SK-N-SH treated with all-trans-retinoic acid at 6 μM for 48 hours (cell line): Measurements from ENCODE around the gene KCNG4.

Source experiments
- ATAC-seq: fragments of 200-7000 bp; cut with Tn5 transposase; 3 replicates; pipeline ENCODE4 v1.9.1; 2020; ENCODE audit warnings: mild to moderate bottlenecking, moderate library complexity
- BACH2 ChIP-seq: fragments of 250-450 bp; sonication (Bioruptor Pico); IDR thresholded peaks from 2 replicates; pipeline ENCODE4 v1.9.0; 2021; ENCODE audit warnings: mild to moderate bottlenecking, borderline replicate concordance
- CREB5 ChIP-seq: fragments of 250-450 bp; sonication (Bioruptor Pico); IDR thresholded peaks from 2 replicates; pipeline ENCODE4 v1.5.1; 2020; ENCODE audit warnings: low read depth, mild to moderate bottlenecking, moderate library complexity
- CSDC2 ChIP-seq: fragments of 250-450 bp; sonication (Bioruptor Pico); IDR thresholded peaks from 2 replicates; pipeline ENCODE4 v1.5.0; 2020; ENCODE audit warnings: mild to moderate bottlenecking, moderate library complexity
- CSRNP3 ChIP-seq: fragments of 250-450 bp; sonication (Bioruptor Pico); IDR thresholded peaks from 2 replicates; pipeline ENCODE4 v1.5.1; 2021; ENCODE audit warnings: mild to moderate bottlenecking, moderate library complexity
- ESRRG ChIP-seq: fragments of 250-450 bp; sonication (Bioruptor Pico); IDR thresholded peaks from 2 replicates; pipeline ENCODE4 v1.6.1; 2021; ENCODE audit warnings: mild to moderate bottlenecking
- GLIS3 ChIP-seq: fragments of 250-450 bp; sonication (Bioruptor Pico); IDR thresholded peaks from 2 replicates; pipeline ENCODE4 v1.5.0; 2020; ENCODE audit warnings: mild to moderate bottlenecking, moderate library complexity
- ISL1 ChIP-seq: fragments of 250-450 bp; sonication (Bioruptor Pico); IDR thresholded peaks from 2 replicates; pipeline ENCODE4 v2.1.2; 2022; ENCODE audit warnings: mild to moderate bottlenecking, moderate library complexity
- OSR1 ChIP-seq: fragments of 250-450 bp; sonication (Bioruptor Pico); IDR thresholded peaks from 2 replicates; pipeline ENCODE4 v1.8.0; 2022; ENCODE audit warnings: moderate library complexity, mild to moderate bottlenecking, inconsistent platforms
- POU6F1 ChIP-seq: fragments of 250-450 bp; sonication (Bioruptor Pico); IDR thresholded peaks from 2 replicates; pipeline ENCODE4 v1.8.0; 2021; ENCODE audit warnings: low read depth, mild to moderate bottlenecking, moderate library complexity, borderline replicate concordance
- PPARA ChIP-seq: fragments of 250-450 bp; sonication (Bioruptor Pico); IDR thresholded peaks from 2 replicates; pipeline ENCODE4 v1.5.0; 2020; ENCODE audit warnings: mild to moderate bottlenecking, borderline replicate concordance
- RARB ChIP-seq: fragments of 250-450 bp; sonication (Bioruptor Pico); IDR thresholded peaks from 2 replicates; pipeline ENCODE4 v1.8.0; 2021; ENCODE audit warnings: mild to moderate bottlenecking, moderate library complexity
- SNAI2 ChIP-seq: fragments of 250-450 bp; sonication (Bioruptor Pico); IDR thresholded peaks from 2 replicates; pipeline ENCODE4 v1.5.0; 2020; ENCODE audit warnings: mild to moderate bottlenecking, moderate library complexity
- TCF4 ChIP-seq: fragments of 250-450 bp; sonication (Bioruptor Pico); IDR thresholded peaks from 2 replicates; pipeline ENCODE4 v1.8.0; 2021; ENCODE audit warnings: mild to moderate bottlenecking, moderate library complexity, borderline replicate concordance
- TOX ChIP-seq: fragments of 250-450 bp; sonication (Bioruptor Pico); IDR thresholded peaks from 2 replicates; pipeline ENCODE4 v1.8.0; 2021; ENCODE audit warnings: mild to moderate bottlenecking, moderate library complexity, borderline replicate concordance
- TSHZ2 ChIP-seq: fragments of 250-450 bp; sonication (Bioruptor Pico); IDR thresholded peaks from 2 replicates; pipeline ENCODE4 v1.5.0; 2020; ENCODE audit warnings: mild to moderate bottlenecking, moderate library complexity
- ZC3H10 ChIP-seq: fragments of 250-450 bp; sonication (Bioruptor Pico); IDR thresholded peaks from 2 replicates; pipeline ENCODE4 v1.5.1; 2021; ENCODE audit warnings: mild to moderate bottlenecking, moderate library complexity
- ZFP3 ChIP-seq: fragments of 250-450 bp; sonication (Bioruptor Pico); IDR thresholded peaks from 2 replicates; pipeline ENCODE4 v1.5.0; 2020; ENCODE audit warnings: mild to moderate bottlenecking, moderate library complexity
- ZFP30 ChIP-seq: fragments of 450-650 bp; formaldehyde crosslinking; IDR thresholded peaks from 2 replicates; pipeline ENCODE4 v1.5.0; 2022; ENCODE audit warnings: mild to moderate bottlenecking, moderate library complexity
- ZNF565 ChIP-seq: fragments of 450-650 bp; formaldehyde crosslinking; conservative IDR thresholded peaks from 2 replicates; pipeline ENCODE4 v1.5.0; 2020; ENCODE audit warnings: low read depth, mild to moderate bottlenecking, moderate library complexity
- ZNF70 ChIP-seq: fragments of 450-650 bp; formaldehyde crosslinking; IDR thresholded peaks from 2 replicates; pipeline ENCODE4 v1.5.0; 2020; ENCODE audit warnings: mild to moderate bottlenecking, moderate library complexity
- ZNF8 ChIP-seq: fragments of 450-650 bp; formaldehyde crosslinking; IDR thresholded peaks from 2 replicates; pipeline ENCODE4 v1.5.0; 2020; ENCODE audit warnings: mild to moderate bottlenecking, moderate library complexity
- TF ChIP-seq, protein P1 (sequence below): fragments of 250-450 bp; sonication (Bioruptor Pico); IDR thresholded peaks from 2 replicates; pipeline ENCODE4 v1.8.0; 2020; ENCODE audit warnings: mild to moderate bottlenecking, moderate library complexity, borderline replicate concordance

The KCNG4 gene

GRCh38 chr16:84282533-84282932, 42.7 kb upstream of the KCNG4 start:
- ATAC-seq = no peak
- no peak for TF ChIP-seq TOX (CRISPR knock-in tag)
- no peak for TF ChIP-seq ESRRG (CRISPR knock-in tag)
- TF ChIP-seq OSR1 (CRISPR knock-in tag) = no peak
- no peak for TF ChIP-seq RARB (CRISPR knock-in tag)
- TF ChIP-seq ZC3H10 (CRISPR knock-in tag) = no peak
- no peak for TF ChIP-seq TCF4
- no peak for TF ChIP-seq SNAI2 (CRISPR knock-in tag)
- TF ChIP-seq ZNF8 (CRISPR knock-in tag) = no peak
- no peak for TF ChIP-seq CSDC2 (CRISPR knock-in tag)
- no peak for TF ChIP-seq POU6F1 (CRISPR knock-in tag)
- TF ChIP-seq ZFP3 (CRISPR knock-in tag) = no peak
- TF ChIP-seq PPARA = no peak
- no peak for TF ChIP-seq CSRNP3
- no peak for TF ChIP-seq CREB5
- TF ChIP-seq ISL1 (CRISPR knock-in tag) = no peak

GRCh38 chr16:84281074-84281473, 41.3 kb upstream of the KCNG4 start:
- no peak for TF ChIP-seq ZC3H10 (CRISPR knock-in tag)
- no peak for TF ChIP-seq ZNF8 (CRISPR knock-in tag)
- TF ChIP-seq ESRRG (CRISPR knock-in tag) = no peak
- TF ChIP-seq SNAI2 (CRISPR knock-in tag) = no peak
- no peak for TF ChIP-seq CSRNP3
- no peak for TF ChIP-seq BACH2 (CRISPR knock-in tag)
- no peak for TF ChIP-seq CSDC2 (CRISPR knock-in tag)
- TF ChIP-seq, protein P1, sequence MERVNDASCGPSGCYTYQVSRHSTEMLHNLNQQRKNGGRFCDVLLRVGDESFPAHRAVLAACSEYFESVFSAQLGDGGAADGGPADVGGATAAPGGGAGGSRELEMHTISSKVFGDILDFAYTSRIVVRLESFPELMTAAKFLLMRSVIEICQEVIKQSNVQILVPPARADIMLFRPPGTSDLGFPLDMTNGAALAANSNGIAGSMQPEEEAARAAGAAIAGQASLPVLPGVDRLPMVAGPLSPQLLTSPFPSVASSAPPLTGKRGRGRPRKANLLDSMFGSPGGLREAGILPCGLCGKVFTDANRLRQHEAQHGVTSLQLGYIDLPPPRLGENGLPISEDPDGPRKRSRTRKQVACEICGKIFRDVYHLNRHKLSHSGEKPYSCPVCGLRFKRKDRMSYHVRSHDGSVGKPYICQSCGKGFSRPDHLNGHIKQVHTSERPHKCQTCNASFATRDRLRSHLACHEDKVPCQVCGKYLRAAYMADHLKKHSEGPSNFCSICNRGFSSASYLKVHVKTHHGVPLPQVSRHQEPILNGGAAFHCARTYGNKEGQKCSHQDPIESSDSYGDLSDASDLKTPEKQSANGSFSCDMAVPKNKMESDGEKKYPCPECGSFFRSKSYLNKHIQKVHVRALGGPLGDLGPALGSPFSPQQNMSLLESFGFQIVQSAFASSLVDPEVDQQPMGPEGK (CRISPR knock-in tag) = no peak
- TF ChIP-seq ZFP30 = no peak
- no peak for TF ChIP-seq ZNF565 (CRISPR knock-in tag)
- TF ChIP-seq, all 23 proteins: peak for 0
- ATAC-seq = no peak

- ATAC-seq = no peak
- TF ChIP-seq CSRNP3 (no peak), TCF4 (no peak), CREB5 (no peak), ESRRG (CRISPR knock-in tag) (no peak), POU6F1 (CRISPR knock-in tag) (no peak), GLIS3 (no peak), ZC3H10 (CRISPR knock-in tag) (no peak), TSHZ2 (CRISPR knock-in tag) (no peak), ZNF70 (CRISPR knock-in tag) (no peak), SNAI2 (CRISPR knock-in tag) (no peak), TOX (CRISPR knock-in tag) (no peak), OSR1 (CRISPR knock-in tag) (no peak), BACH2 (CRISPR knock-in tag) (no peak), ZFP30 (no peak), PPARA (no peak)
Measured at GRCh38 chr16:84279881-84280280, 40.1 kb upstream of the KCNG4 start.
